Sigmoid colon (tissue), 7 donors: ENCODE measurements around the gene STK32B. TPM values are rescaled to one million over a fixed set of nuclear protein-coding genes. Genes with fewer than 3 reads are reported as not detected.

Source experiments
- DNase-seq: peaks from one replicate; pipeline ENCODE4 v3.0.0-alpha.2; 2019
- H3K27ac ChIP-seq, 4 donors: fragments of 200-600 bp; sonication (generic); one replicate each; pipeline ENCODE4 v1.5.1; 2016 to 2019; ENCODE audit warnings: mild to moderate bottlenecking in 1 of 4
- H3K27me3 ChIP-seq, 3 donors: fragments of 200-600 bp; sonication (generic); one replicate each; pipeline ENCODE4 v1.5.1; 2019; ENCODE audit warnings: mild to moderate bottlenecking in 1 of 3
- H3K36me3 ChIP-seq, 4 donors: fragments of 200-600 bp; sonication (generic); one replicate each; pipeline ENCODE4 v1.5.1; 2016 to 2019
- H3K4me1 ChIP-seq, 4 donors: fragments of 200-600 bp; sonication (generic); one replicate each; pipeline ENCODE4 v1.5.1; 2017 to 2019
- H3K4me3 ChIP-seq, 4 donors: fragments of 200-600 bp; sonication (generic); one replicate each; pipeline ENCODE4 v1.5.1; 2017 to 2019; ENCODE audit warnings: mild to moderate bottlenecking in 2 of 4, moderate library complexity in 1 of 4
- H3K9me3 ChIP-seq, 4 donors: fragments of 200-600 bp in 3 of 4; sonication (generic) in 3 of 4; one replicate each; pipeline versions ENCODE4 v1.5.1 to v1.6.1; 2013 to 2019
- CTCF ChIP-seq, 4 experiments: fragments of 450-650 bp in 3 of 4; fragments of 200-600 bp in 1 of 4; IDR thresholded peaks; one replicate each; pipeline ENCODE4 v1.5.1; 2016 to 2019; ENCODE audit warnings: antibody characterized with exemption in 4 of 4, mild to moderate bottlenecking in 3 of 4, moderate library complexity in 2 of 4
- EP300 ChIP-seq, 4 donors: sonication (generic); formaldehyde crosslinking; IDR thresholded peaks; one replicate each; pipeline ENCODE4 v1.6.1; 2017; ENCODE audit warnings: antibody characterized with exemption in 4 of 4
- POLR2A ChIP-seq, 2 donors: fragments of 450-650 bp; IDR thresholded peaks; one replicate each; pipeline ENCODE4 v1.6.1; 2016; ENCODE audit warnings: antibody characterized with exemption in 2 of 2, mild to moderate bottlenecking in 2 of 2, moderate library complexity in 2 of 2
- POLR2AphosphoS5 ChIP-seq, 4 donors: sonication (generic); formaldehyde crosslinking; IDR thresholded peaks; one replicate each; pipeline ENCODE4 v1.6.1; 2017; ENCODE audit warnings: antibody characterized with exemption in 4 of 4
- WGBS, 2 donors: extraction: QIAGEN DNeasy Blood & Tissue Kit; methylation state at CpG; one replicate each; pipeline ENCODE4 v1.1.7; 2013; 5-methylcytosine and 5-hydroxymethylcytosine counted together
- intact Hi-C: fragments of 100-400 bp; cut with DNase I; formaldehyde crosslinking; loops from one replicate; pipeline ENCODE4 v1.15.1; 2023
- polyA plus RNA-seq, 3 donors: library from polyadenylated mRNA; stranded (reverse); fragments of 200-250 nt; gene quantifications; one replicate each; pipeline ENCODE4 v1.2.3, GENCODE V29; 2013
- total RNA-seq, 4 donors: library from RNA; depleted of rRNA; stranded (reverse); fragments of >200 nt; gene quantifications; one replicate each; pipeline ENCODE4 v1.1.0, GENCODE V29; 2016
- donor health status: healthy with polysubstance abuse.
- donor health status: Bipolar disorder and iron deficiency.
- donor health status: healthy.

STK32B gene
- total and polyA plus RNA-seq, 7 donors, result 0.23 to 3.9 (median 1.8) TPM

DNA sequence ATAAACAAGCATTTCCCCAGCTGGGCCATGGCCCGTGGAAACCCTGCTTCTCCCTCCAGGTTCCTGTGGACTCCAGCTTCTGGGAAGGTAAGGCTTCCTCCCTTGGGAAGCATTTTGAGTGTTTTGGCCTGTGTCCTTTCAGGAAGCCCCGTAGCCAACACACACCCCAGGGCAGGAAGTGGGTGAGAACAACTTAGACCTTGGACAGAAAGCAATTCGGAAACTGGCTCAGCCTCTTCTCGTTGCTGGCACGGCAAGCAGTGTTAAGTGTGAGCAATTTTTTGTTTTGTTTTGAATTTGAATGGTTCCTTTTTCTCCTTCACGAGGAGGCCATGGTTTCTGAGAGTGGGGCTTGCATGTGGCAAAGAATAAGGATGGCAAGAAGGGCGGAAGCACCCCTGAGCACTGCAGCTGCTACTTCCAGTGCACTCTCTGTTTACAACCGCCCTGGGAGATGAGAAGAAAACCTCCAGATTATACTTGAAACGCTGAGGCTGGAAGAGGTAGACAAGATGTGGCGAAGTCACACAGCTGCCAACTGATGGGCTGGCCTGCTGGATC, 17.9 kb upstream of the STK32B start:
- no peak for DNase-seq
- Histone ChIP-seq H3K4me3 (no peak overlapping the region), H3K4me1 (peaks cover 0 to 26% (median 22%) of the 10 kb centered on the region in 4 donors), H3K36me3 (no peaks in the 10 kb centered on the region), H3K27me3 (no peaks in the 10 kb centered on the region), H3K9me3 (no peaks in the 10 kb centered on the region), H3K27ac (peak overlapping the region; percentile 16 to 61 (median 33))
- 32 to 49% methylated on average over 10 of the region's 10 CpGs for WGBS, 2 donors
- intact Hi-C loops, result no loop called here
- TF ChIP-seq POLR2A (IDR thresholded peaks at IDR 0.05) (no peak), POLR2AphosphoS5 (IDR thresholded peaks at IDR 0.05) (peak in 1 of 4 donors; percentile 29), EP300 (IDR thresholded peaks at IDR 0.05) (no peak), CTCF (IDR thresholded peaks at IDR 0.05) (no peak)

GRCh38 chr4:5034206-5034605, 17.1 kb upstream of the STK32B start:
- 62 to 63% methylated on average over 8 of the region's 8 CpGs for WGBS, 2 donors
- Histone ChIP-seq H3K4me1 (peaks cover 0 to 28% (median 22%) of the 10 kb centered on the region in 4 donors), H3K27ac (peak overlapping the region in 2 of 4 donors; percentile 44 to 61), H3K4me3 (no peak overlapping the region), H3K27me3 (no peaks in the 10 kb centered on the region), H3K9me3 (no peaks in the 10 kb centered on the region), H3K36me3 (no peaks in the 10 kb centered on the region)
- no peak for DNase-seq
- intact Hi-C loops, result no loop called here
- TF ChIP-seq EP300 (IDR thresholded peaks at IDR 0.05), result no peak
- TF ChIP-seq CTCF (IDR thresholded peaks at IDR 0.05), result no peak
- TF ChIP-seq POLR2A (IDR thresholded peaks at IDR 0.05), result no peak
- TF ChIP-seq POLR2AphosphoS5 (IDR thresholded peaks at IDR 0.05), result no peak

GRCh38 chr4:5036239-5036638, 15.0 kb upstream of the STK32B start:
- H3K4me3 ChIP-seq, result no peak overlapping the region
- TF ChIP-seq POLR2A (IDR thresholded peaks at IDR 0.05), result no peak
- TF ChIP-seq POLR2AphosphoS5 (IDR thresholded peaks at IDR 0.05), result no peak
- no peak for TF ChIP-seq CTCF (IDR thresholded peaks at IDR 0.05)
- no peak for TF ChIP-seq EP300 (IDR thresholded peaks at IDR 0.05)
- 23 to 31% methylated on average over 5 of the region's 5 CpGs for WGBS, 2 donors
- peaks cover 0 to 28% (median 22%) of the 10 kb centered on the region in 4 donors for H3K4me1 ChIP-seq
- DNase-seq, result no peak
- intact Hi-C loops, result no loop called here
- H3K36me3 ChIP-seq, result no peaks in the 10 kb centered on the region
- H3K27me3 ChIP-seq, result no peaks in the 10 kb centered on the region
- H3K9me3 ChIP-seq, result no peaks in the 10 kb centered on the region
- H3K27ac ChIP-seq, result no peak overlapping the region

DNA sequence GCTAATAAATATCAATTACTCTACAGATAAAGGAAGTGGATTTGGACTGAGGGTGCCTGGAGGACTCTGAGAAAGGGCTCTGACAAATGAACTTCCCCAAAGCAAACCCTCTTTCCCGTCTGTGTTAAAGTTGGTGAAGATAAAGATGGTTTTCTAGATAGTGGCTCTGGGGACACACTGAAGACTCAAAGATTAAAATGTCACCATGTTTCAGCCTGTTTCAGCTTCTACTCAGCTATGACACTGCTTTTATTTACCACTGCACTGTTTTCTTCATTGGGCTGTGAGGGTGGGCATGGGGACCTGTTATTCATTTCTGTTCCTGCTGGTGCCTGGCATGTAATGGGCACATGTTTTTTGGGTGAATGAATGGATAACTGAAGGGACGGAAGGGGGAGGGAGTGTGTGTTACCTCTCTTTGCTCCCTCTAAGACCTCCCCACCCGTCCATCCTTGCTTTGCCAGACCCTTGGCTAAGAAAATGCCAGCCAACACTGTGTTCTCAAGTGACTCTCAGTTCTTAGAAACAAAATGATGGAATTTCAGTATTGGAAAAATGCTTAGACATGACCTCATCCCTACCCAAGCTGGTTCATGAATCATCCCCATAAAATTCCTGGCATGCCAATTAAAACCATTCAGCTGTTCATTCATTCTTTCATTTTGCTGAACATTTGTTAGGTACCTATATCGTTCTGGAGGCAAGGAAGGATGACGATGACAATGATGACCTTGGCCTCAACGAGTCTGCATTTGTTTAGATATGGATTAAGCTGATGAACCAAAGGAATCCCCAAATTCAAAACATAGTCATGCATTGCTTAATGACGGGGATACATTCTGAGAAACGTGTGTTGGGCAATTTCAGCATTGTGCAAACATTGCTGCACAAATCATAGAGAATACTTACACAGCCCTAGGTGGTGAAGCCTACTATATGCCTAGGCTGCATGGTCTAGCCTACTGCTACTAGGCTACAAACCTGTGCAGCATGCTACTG, 13.4 kb upstream of the STK32B start:
- TF ChIP-seq POLR2AphosphoS5 (IDR thresholded peaks at IDR 0.05) (peak in 1 of 4 donors; percentile 49), POLR2A (IDR thresholded peaks at IDR 0.05) (no peak), EP300 (IDR thresholded peaks at IDR 0.05) (peak in 1 of 4 donors; percentile 22), CTCF (IDR thresholded peaks at IDR 0.05) (no peak)
- peak overlapping the region in 1 of 4 donors; percentile 33 for H3K27ac ChIP-seq
- H3K27me3 ChIP-seq, result no peaks in the 10 kb centered on the region
- no peak for DNase-seq
- no peak overlapping the region for H3K4me3 ChIP-seq
- peaks cover 0 to 28% (median 22%) of the 10 kb centered on the region in 4 donors for H3K4me1 ChIP-seq
- intact Hi-C loops, result no loop called here
- no peaks in the 10 kb centered on the region for H3K9me3 ChIP-seq
- H3K36me3 ChIP-seq, result no peaks in the 10 kb centered on the region
- 44 to 61% methylated on average over 8 of the region's 8 CpGs for WGBS, 2 donors
